BJ (cell line): ENCODE results near the gene SDK1. TPM values are rescaled to one million over a fixed set of nuclear protein-coding genes. Genes with fewer than 3 reads are reported as not detected.
"Not testable (repeated sequence)": the region's sequence is repeated elsewhere in the genome, so short reads cannot be mapped to it uniquely, and the experiment has no call there.

Source experiments
- CTCF ChIA-PET: fragments of 350-600 bp; formaldehyde crosslinking; extraction: SDS; loops from one replicate; lab custom pipeline; 2021; ENCODE audit warnings: antibody characterized with exemption, inconsistent platforms; lab: Yijun Ruan, JAX
- POLR2A ChIA-PET: fragments of 300-600 bp; sonication (Branson Sonifier 250); formaldehyde crosslinking; extraction: SDS; loops from one replicate; lab custom pipeline; 2021; ENCODE audit warnings: antibody characterized with exemption; lab: Charles Lee
- DNase-seq: peaks from one replicate; pipeline ENCODE4 v3.0.0-alpha.2; 2011; ENCODE audit warnings: low read depth
- H3K27me3 ChIP-seq: 2 replicates; pipeline ENCODE4 v1.6.0; 2011; ENCODE audit warnings: low read length; ENCODE audit not compliant: control insufficient read depth, insufficient read depth
- H3K36me3 ChIP-seq: 2 replicates; pipeline ENCODE4 v1.5.1; 2011; ENCODE audit warnings: low read length; ENCODE audit not compliant: control insufficient read depth, insufficient read depth
- H3K4me3 ChIP-seq: 2 replicates; pipeline ENCODE4 v1.5.1; 2011; ENCODE audit warnings: low read depth, mild to moderate bottlenecking, control low read depth, low read length
- polyA plus RNA-seq: library from polyadenylated mRNA; depleted of rRNA; stranded (reverse); fragments of >200 nt; gene quantifications from 2 replicates; pipeline ENCODE4 v1.2.3, GENCODE V29; 2011
- TF ChIP-seq, protein P1 (sequence below): IDR thresholded peaks from 2 replicates; pipeline ENCODE4 v1.5.1; 2011; ENCODE audit warnings: low read depth, mild to moderate bottlenecking, control low read depth, inconsistent platforms, low read length, moderate library complexity; ENCODE audit not compliant: insufficient read depth

SDK1 gene
- polyA plus RNA-seq, 1 experiment = 0.01 TPM

DNA sequence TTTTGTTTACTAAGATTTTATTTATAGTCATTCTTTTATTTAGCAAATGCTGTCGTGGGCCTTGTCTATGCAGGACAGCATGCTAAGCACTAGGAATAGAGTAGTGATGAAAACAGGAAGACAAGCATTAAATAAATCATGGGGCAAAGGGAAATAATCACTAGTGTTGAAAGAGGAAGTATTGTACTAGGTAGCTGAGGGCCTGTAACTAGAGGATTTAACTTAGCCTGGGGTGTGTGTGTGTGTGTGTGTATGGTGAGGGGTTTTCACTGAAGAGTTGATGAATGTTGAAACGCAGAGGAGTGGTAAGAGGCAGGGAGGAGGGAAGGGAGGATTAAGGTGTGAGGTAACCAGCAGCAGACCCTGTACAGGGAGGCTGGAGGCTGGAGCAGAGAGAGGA lies 446.4 kb downstream of the SDK1 start:
- H3K4me3 ChIP-seq = no peak overlapping the region
- DNase-seq = no peak
- ChIA-PET CTCF (no interaction called here), POLR2A (no interaction called here)
- TF ChIP-seq, protein P1, sequence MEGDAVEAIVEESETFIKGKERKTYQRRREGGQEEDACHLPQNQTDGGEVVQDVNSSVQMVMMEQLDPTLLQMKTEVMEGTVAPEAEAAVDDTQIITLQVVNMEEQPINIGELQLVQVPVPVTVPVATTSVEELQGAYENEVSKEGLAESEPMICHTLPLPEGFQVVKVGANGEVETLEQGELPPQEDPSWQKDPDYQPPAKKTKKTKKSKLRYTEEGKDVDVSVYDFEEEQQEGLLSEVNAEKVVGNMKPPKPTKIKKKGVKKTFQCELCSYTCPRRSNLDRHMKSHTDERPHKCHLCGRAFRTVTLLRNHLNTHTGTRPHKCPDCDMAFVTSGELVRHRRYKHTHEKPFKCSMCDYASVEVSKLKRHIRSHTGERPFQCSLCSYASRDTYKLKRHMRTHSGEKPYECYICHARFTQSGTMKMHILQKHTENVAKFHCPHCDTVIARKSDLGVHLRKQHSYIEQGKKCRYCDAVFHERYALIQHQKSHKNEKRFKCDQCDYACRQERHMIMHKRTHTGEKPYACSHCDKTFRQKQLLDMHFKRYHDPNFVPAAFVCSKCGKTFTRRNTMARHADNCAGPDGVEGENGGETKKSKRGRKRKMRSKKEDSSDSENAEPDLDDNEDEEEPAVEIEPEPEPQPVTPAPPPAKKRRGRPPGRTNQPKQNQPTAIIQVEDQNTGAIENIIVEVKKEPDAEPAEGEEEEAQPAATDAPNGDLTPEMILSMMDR = no peak
- no peaks in the 10 kb centered on the region for H3K36me3 ChIP-seq
- no peaks in the 10 kb centered on the region for H3K27me3 ChIP-seq

DNA sequence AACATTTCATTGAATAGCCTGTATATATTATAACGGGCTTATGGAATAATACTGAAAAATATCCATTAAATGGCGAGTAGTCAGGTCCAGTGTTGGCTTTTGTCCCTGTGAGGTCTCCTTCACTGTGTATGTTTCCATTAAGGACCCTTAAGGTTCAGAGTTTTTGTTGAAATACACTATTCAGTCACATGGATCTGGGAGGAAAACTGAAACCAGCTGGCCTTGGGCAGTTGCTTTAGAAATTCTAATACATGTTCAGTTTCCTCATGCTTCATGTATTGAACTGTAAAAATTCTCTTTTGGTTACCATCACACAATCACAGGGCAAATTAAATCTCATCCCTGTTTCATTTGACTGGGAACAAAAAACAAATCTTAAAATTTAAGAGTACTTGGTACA lies 447.3 kb downstream of the SDK1 start:
- TF ChIP-seq, protein P1 = no peak
- no peak overlapping the region for H3K4me3 ChIP-seq
- H3K36me3 ChIP-seq = no peaks in the 10 kb centered on the region
- no peak for DNase-seq
- CTCF ChIA-PET = no interaction called here
- POLR2A ChIA-PET = no interaction called here
- H3K27me3 ChIP-seq = no peaks in the 10 kb centered on the region

DNA sequence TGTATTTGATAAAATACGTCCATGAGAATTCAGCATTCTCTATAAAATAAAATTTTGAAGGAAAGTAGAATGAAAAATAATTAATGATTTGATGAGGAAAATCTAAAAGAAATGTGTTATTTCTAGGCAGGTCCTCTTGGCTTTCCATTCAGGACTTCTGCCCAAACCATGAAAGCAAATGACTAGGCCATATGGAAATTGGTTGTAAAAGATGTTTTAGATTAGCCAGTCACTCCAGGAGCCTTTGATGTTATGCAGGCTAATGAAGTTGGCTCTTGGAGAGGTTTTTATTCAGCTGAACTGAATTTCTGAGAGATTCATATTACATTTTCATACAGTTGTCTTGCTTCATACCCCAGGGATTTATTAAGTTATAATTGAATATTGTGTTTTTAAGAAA lies 452.8 kb downstream of the SDK1 start:
- ChIA-PET POLR2A (no interaction called here), CTCF (no interaction called here)
- H3K4me3 ChIP-seq = no peak overlapping the region
- no peak for DNase-seq
- H3K27me3 ChIP-seq = no peaks in the 10 kb centered on the region
- H3K36me3 ChIP-seq = no peaks in the 10 kb centered on the region
- TF ChIP-seq, protein P1 = no peak

DNA sequence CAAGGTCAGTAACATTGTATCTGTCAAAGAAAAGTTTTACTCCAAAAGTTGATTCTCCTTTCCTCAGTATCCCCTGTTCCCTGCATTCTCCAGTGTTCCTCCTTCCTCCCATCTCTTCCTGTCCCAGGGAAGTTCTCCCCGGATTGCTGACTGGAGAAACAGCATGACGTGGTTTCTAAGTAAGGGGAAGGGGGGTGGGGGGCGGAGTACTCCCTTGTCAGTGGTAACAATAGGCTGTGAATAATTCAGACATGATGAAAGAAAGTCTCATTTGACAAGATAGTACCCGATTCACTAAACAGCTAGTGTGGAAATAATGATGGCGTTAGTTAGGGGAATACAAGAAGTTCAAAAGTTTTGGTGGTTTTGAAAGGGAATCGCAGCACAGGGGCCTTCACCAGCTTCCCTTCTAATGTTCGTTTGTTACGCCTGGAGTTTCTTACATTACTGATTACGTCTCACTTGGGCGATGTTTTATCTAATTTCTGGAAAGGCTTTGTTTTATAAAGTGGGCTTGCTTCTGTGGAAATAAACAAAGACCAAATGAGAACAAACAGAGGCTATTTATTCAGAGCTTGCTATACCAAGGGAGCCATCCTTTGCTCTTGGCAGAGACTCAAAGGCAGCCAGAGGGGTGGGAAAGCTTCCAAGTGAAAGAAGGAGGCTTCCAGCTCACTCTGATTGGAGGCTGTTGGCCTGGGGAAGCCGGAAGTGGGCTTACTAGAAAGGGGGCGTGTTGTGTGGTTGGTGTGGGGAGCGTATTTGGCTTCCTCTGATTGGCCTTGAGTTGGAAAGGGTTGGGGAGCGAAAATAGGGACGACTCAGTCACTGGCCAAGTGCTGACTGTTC lies 453.7 kb downstream of the SDK1 start:
- Histone ChIP-seq H3K36me3 (no peaks in the 10 kb centered on the region), H3K4me3 (no peak overlapping the region), H3K27me3 (no peaks in the 10 kb centered on the region)
- ChIA-PET CTCF (no interaction called here), POLR2A (no interaction called here)
- TF ChIP-seq, protein P1 = no peak
- no peak for DNase-seq

DNA sequence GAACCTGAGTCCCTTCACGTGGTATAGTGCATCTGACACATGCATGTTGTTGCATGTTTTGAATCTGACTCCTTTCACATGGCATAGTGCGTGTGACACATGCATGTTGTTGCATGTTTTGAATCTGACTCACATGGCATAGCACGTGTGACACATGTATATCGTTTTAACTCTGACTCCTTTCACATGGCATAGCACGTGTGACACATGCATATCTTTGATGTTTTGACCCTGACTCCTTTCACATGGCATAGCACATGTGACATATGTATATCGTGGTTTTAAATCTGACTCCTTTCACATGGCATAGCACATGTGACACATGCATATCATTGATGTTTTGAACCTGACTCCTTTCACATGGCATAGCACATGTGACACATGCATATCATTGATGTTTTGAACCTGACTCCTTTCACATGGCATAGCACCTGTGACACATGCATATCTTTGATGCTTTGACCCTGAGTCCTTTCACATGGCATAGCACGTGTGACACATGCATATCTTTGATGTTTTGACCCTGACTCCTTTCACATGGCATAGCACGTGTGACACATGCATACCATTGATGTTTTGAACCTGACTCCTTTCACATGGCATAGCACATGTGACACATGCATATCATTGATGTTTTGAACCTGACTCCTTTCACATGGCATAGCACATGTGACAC lies 454.9 kb downstream of the SDK1 start:
- POLR2A ChIA-PET = not testable (repeated sequence)

More for the DNA sequence above, 454.9 kb downstream of the SDK1 start:
- H3K4me3 ChIP-seq, H3K36me3 ChIP-seq, DNase-seq, CTCF ChIA-PET, H3K27me3 ChIP-seq: not testable (repeated sequence)
